K562 (cell line): Measurements from ENCODE around the gene C17orf114.
A peak's percentile ranks its signal among the peaks of the same experiment; 100 is the strongest.
"Not testable (repeated sequence)": the region's sequence is repeated elsewhere in the genome, so short reads cannot be mapped to it uniquely, and the experiment has no call there.

ENCODE experiments used
- ATAC-seq: fragments of 200-7000 bp; cut with Tn5 transposase; 3 replicates; pipeline ENCODE4 v1.9.1; 2020; ENCODE audit warnings: moderate library complexity
- BruUV-seq: library from RNA; stranded (reverse); fragments of 400-500 nt; replicated peaks from 2 replicates; lab custom pipeline; 2021; lab: Mats Ljungman, UMichigan
- CTCF ChIA-PET: fragments of 300-600 bp; formaldehyde crosslinking; extraction: SDS; loops from one replicate; lab custom pipeline; 2021; ENCODE audit warnings: low intra/inter-chr PET ratio; lab: Yijun Ruan, JAX
- POLR2A ChIA-PET: fragments of 300-600, 350-650 bp; sonication (Branson Sonifier 250); formaldehyde crosslinking; extraction: SDS; loops from one replicate; lab custom pipeline; 2021; ENCODE audit warnings: antibody characterized with exemption, inconsistent platforms; lab: Yijun Ruan, JAX
- DNase-seq, 4 experiments: peaks; one replicate each; pipeline versions ENCODE4 v3.0.0 to v3.0.0-alpha.2; 2011 to 2018; ENCODE audit warnings: low spot score in 3 of 4, mixed read lengths in 3 of 4; ENCODE audit errors: extremely low read depth in 1 of 4
- FAIRE-seq: peaks from 2 replicates; lab custom pipeline; 2011; peaks lifted over from hg19 to GRCh38; lab: Jason Lieb, UNC
- H2AFZ ChIP-seq: 2 replicates; pipeline ENCODE4 v1.6.0; 2011; ENCODE audit warnings: low read depth, low read length, control low read depth, inconsistent platforms
- H3K27ac ChIP-seq: fragments of 200-600 bp; 3 replicates; pipeline ENCODE4 v1.8.0; 2011; ENCODE audit warnings: low read depth, mild to moderate bottlenecking, control low read depth, inconsistent platforms, low read length, moderate library complexity, mixed read lengths; ENCODE audit errors: extremely low read depth
- H3K27me3 ChIP-seq, 2 experiments: fragments of 300-600 bp in 1 of 2; 2 replicates in 1 of 2; 3 replicates in 1 of 2; pipeline versions ENCODE4 v1.6.0 to v1.8.0; 2011; ENCODE audit warnings: inconsistent platforms in 2 of 2, low read length in 2 of 2, mild to moderate bottlenecking in 1 of 2, mixed read lengths in 1 of 2, moderate library complexity in 1 of 2; ENCODE audit not compliant: control insufficient read depth in 2 of 2, insufficient read depth in 2 of 2
- H3K36me3 ChIP-seq: fragments of 300-600 bp; 3 replicates; pipeline ENCODE4 v1.8.0; 2011; ENCODE audit warnings: mild to moderate bottlenecking, low read length, inconsistent platforms; ENCODE audit not compliant: control insufficient read depth, insufficient read depth
- H3K4me1 ChIP-seq, 2 experiments: fragments of 200-600 bp in 1 of 2; replicated peaks in 1 of 2; 2 replicates in 1 of 2; 3 replicates in 1 of 2; pipeline versions ENCODE4 v1.5.1 to v1.8.0; 2011; ENCODE audit warnings: inconsistent platforms in 2 of 2, low read length in 2 of 2, mild to moderate bottlenecking in 1 of 2, mixed read lengths in 1 of 2, moderate library complexity in 1 of 2; ENCODE audit not compliant: control insufficient read depth in 2 of 2, insufficient read depth in 2 of 2
- H3K4me2 ChIP-seq: 2 replicates; pipeline ENCODE4 v1.6.1; 2011; ENCODE audit warnings: low read length, control low read depth, inconsistent platforms, mixed read lengths; ENCODE audit not compliant: insufficient read depth
- H3K4me3 ChIP-seq: fragments of 200-600 bp; sonication (generic), shearing (Covaris generic); 2 replicates; pipeline ENCODE4 v1.5.1; 2016; ENCODE audit warnings: control low read depth, inconsistent platforms
- H3K79me2 ChIP-seq: fragments of 200-600 bp; 3 replicates; pipeline ENCODE4 v1.8.0; 2011; ENCODE audit warnings: low read length, inconsistent platforms; ENCODE audit not compliant: control insufficient read depth, insufficient read depth
- H3K9ac ChIP-seq, 2 experiments: 2 replicates each; pipeline versions ENCODE4 v1.6.0 to v1.6.1; 2011; ENCODE audit warnings: low read depth in 2 of 2, low read length in 2 of 2, control low read depth in 1 of 2, inconsistent platforms in 1 of 2, mild to moderate bottlenecking in 1 of 2, mixed read lengths in 1 of 2; ENCODE audit not compliant: insufficient read depth in 1 of 2
- H3K9me1 ChIP-seq: one replicate; pipeline ENCODE4 v1.6.0; 2011; ENCODE audit warnings: inconsistent platforms, mild to moderate bottlenecking, low read length, moderate library complexity; ENCODE audit not compliant: control insufficient read depth, insufficient read depth
- H3K9me3 ChIP-seq: replicated peaks from 2 replicates; pipeline ENCODE4 v1.5.1; 2011; ENCODE audit warnings: low read depth, low read length, inconsistent platforms; ENCODE audit not compliant: control insufficient read depth, insufficient read depth
- H4K20me1 ChIP-seq: replicated peaks from 2 replicates; pipeline ENCODE4 v1.6.1; 2011; ENCODE audit warnings: low read length, inconsistent platforms, mixed read lengths; ENCODE audit not compliant: control insufficient read depth, insufficient read depth
- CSDE1 ChIP-seq, 2 experiments: fragments of 450-650 bp; IDR thresholded peaks; 2 replicates each; pipeline ENCODE4 v1.6.1; 2016; ENCODE audit warnings: mild to moderate bottlenecking in 1 of 2
- DACH1 ChIP-seq: fragments of 450-650 bp; IDR thresholded peaks from 2 replicates; pipeline ENCODE4 v1.6.1; 2018; ENCODE audit not compliant: partially characterized antibody
- DPF2 ChIP-seq: fragments of 450-650 bp; IDR thresholded peaks from 2 replicates; pipeline ENCODE4 v1.6.1; 2016
- EGR1 ChIP-seq: fragments of 450-650 bp; conservative IDR thresholded peaks from 2 replicates; pipeline ENCODE4 v1.6.1; 2017; ENCODE audit warnings: mild to moderate bottlenecking
- FOXK2 ChIP-seq, 2 experiments: fragments of 450-650 bp; IDR thresholded peaks in 1 of 2; conservative IDR thresholded peaks in 1 of 2; 2 replicates each; pipeline ENCODE4 v1.6.1; 2016; ENCODE audit warnings: low read depth in 2 of 2, mild to moderate bottlenecking in 1 of 2
- HDAC1 ChIP-seq, 2 experiments: fragments of 450-650 bp; IDR thresholded peaks; 2 replicates each; pipeline ENCODE4 v1.6.1; 2016 to 2017; ENCODE audit warnings: inconsistent platforms in 1 of 2, mild to moderate bottlenecking in 1 of 2, moderate library complexity in 1 of 2
- HDAC2 ChIP-seq: fragments of 450-650 bp; IDR thresholded peaks from 2 replicates; pipeline ENCODE4 v1.6.1; 2016; ENCODE audit warnings: mild to moderate bottlenecking
- KLF1 ChIP-seq: fragments of 450-650 bp; IDR thresholded peaks from 2 replicates; pipeline ENCODE4 v1.6.1; 2016; ENCODE audit warnings: missing genetic modification characterization, missing compliant biosample characterization
- PKNOX1 ChIP-seq: fragments of 450-650 bp; IDR thresholded peaks from 2 replicates; pipeline ENCODE4 v1.6.1; 2016
- RFX1 ChIP-seq: fragments of 450-650 bp; IDR thresholded peaks from 2 replicates; pipeline ENCODE4 v1.6.1; 2016; ENCODE audit warnings: mild to moderate bottlenecking, moderate library complexity
- ZNF512 ChIP-seq: IDR thresholded peaks from 2 replicates; pipeline ENCODE4 v1.6.1; 2016; ENCODE audit warnings: missing genetic modification characterization, missing compliant biosample characterization
- WGBS: fragments of 100-300 bp; shearing (Covaris generic); methylation state at CpG from one replicate; pipeline ENCODE4 v1.1.6; 2016; ENCODE audit warnings: low coverage, mixed read lengths; ENCODE audit not compliant: insufficient coverage; ENCODE audit errors: missing lambda C conversion rate; 5-methylcytosine and 5-hydroxymethylcytosine counted together
- in situ Hi-C: fragments of 300-500 bp; cut with MboI; formaldehyde crosslinking; loops from 4 replicates; pipeline ENCODE4 v1.15.0; 2018; ENCODE audit warnings: inconsistent platforms, mixed read lengths
- intact Hi-C: fragments of 100-400 bp; cut with micrococcal nuclease; formaldehyde crosslinking; loops from 2 replicates; pipeline ENCODE4 v1.14.2; 2022
- TF ChIP-seq, protein P1 (sequence below), 2 experiments: IDR thresholded peaks in 1 of 2; conservative IDR thresholded peaks in 1 of 2; 2 replicates each; pipeline ENCODE4 v1.6.1; 2016; ENCODE audit warnings: low read depth in 2 of 2, mild to moderate bottlenecking in 1 of 2, missing compliant biosample characterization in 1 of 2, missing genetic modification characterization in 1 of 2, moderate library complexity in 1 of 2
- TF ChIP-seq, protein P2 (sequence below), 2 experiments: fragments of 450-650 bp; conservative IDR thresholded peaks; 2 replicates each; pipeline ENCODE4 v1.6.1; 2017; ENCODE audit warnings: mild to moderate bottlenecking in 2 of 2, moderate library complexity in 2 of 2
- TF ChIP-seq, protein P3 (sequence below): fragments of 450-650 bp; conservative IDR thresholded peaks from 2 replicates; pipeline ENCODE4 v1.6.1; 2016; ENCODE audit warnings: missing genetic modification characterization, low read depth, mild to moderate bottlenecking, control low read depth, missing compliant biosample characterization

The C17orf114 gene

GRCh38 chr17:4832829-4833177 is 30.7 kb upstream of the C17orf114 start:
- Histone ChIP-seq H3K9ac (peak overlapping the region; percentile 61 to 93), H3K4me3 (peak overlapping the region; percentile 81), H3K79me2 (peaks cover 45% of the 10 kb centered on the region), H3K4me2 (peak overlapping the region; percentile 94), H3K27ac (peak overlapping the region; percentile 69), H2AFZ (peak overlapping the region; percentile 77), H3K4me1 (peaks cover 19 to 35% of the 10 kb centered on the region in 2 experiments; a peak in 4 of 5 replicates)
- H3K9me1 ChIP-seq, DNase-seq, CTCF ChIA-PET, in situ Hi-C loops, POLR2A ChIA-PET, H3K9me3 ChIP-seq, H3K36me3 ChIP-seq, ATAC-seq, H3K27me3 ChIP-seq, H4K20me1 ChIP-seq, BruUV-seq, FAIRE-seq: not testable (repeated sequence)
- 0% methylated on average over 2 of the region's 17 CpGs for WGBS
- intact Hi-C loops = loop anchor here (1.0 kb wide), 1 partner anchor 37 kb away; the partner anchor contains the start of gene PSMB6
- TF ChIP-seq, protein P1, sequence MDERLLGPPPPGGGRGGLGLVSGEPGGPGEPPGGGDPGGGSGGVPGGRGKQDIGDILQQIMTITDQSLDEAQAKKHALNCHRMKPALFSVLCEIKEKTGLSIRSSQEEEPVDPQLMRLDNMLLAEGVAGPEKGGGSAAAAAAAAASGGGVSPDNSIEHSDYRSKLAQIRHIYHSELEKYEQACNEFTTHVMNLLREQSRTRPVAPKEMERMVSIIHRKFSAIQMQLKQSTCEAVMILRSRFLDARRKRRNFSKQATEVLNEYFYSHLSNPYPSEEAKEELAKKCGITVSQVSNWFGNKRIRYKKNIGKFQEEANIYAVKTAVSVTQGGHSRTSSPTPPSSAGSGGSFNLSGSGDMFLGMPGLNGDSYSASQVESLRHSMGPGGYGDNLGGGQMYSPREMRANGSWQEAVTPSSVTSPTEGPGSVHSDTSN (CRISPR knock-in tag; IDR thresholded peaks at IDR 0.05; ENCODE audit: low read depth) = not testable (repeated sequence)
- TF ChIP-seq, protein P1 (tag; conservative IDR thresholded peaks at IDR 0.05; ENCODE audit: low read depth) = 0 out of 2 replicates have a peak, but pooled peaks have one; percentile 27
- TF ChIP-seq FOXK2 (conservative IDR thresholded peaks at IDR 0.05 in 1 of 2, IDR thresholded peaks at IDR 0.05 in 1 of 2; ENCODE audit: low read depth in 2 of 2) (0 out of 4 replicates have a peak, but pooled peaks of 1 of the 2 experiments have one; percentile 27), HDAC1 (IDR thresholded peaks at IDR 0.05) (peak in 1 of 2 experiments; percentile 73; a peak in 2 of 4 replicates), KLF1 (peak; percentile 28; the same call in 1 of the 2 replicates), ZNF512 (tag) (peak; percentile 94), DPF2 (peak; percentile 53), CSDE1 (IDR thresholded peaks at IDR 0.05) (peak in 1 of 2 experiments; percentile 80; a peak in 2 of 4 replicates), RFX1 (peak; percentile 96), DACH1 (peak; percentile 82), HDAC2 (peak; percentile 59; the same call in 1 of the 2 replicates), PKNOX1 (peak; percentile 72; the same call in 1 of the 2 replicates), EGR1 (peak; percentile 99)
- TF ChIP-seq, protein P2, sequence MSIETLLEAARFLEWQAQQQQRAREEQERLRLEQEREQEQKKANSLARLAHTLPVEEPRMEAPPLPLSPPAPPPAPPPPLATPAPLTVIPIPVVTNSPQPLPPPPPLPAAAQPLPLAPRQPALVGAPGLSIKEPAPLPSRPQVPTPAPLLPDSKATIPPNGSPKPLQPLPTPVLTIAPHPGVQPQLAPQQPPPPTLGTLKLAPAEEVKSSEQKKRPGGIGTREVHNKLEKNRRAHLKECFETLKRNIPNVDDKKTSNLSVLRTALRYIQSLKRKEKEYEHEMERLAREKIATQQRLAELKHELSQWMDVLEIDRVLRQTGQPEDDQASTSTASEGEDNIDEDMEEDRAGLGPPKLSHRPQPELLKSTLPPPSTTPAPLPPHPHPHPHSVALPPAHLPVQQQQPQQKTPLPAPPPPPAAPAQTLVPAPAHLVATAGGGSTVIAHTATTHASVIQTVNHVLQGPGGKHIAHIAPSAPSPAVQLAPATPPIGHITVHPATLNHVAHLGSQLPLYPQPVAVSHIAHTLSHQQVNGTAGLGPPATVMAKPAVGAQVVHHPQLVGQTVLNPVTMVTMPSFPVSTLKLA (conservative IDR thresholded peaks at IDR 0.05) = peak; percentile 48 to 69; a peak in 3 of 4 replicates
- TF ChIP-seq, protein P3, sequence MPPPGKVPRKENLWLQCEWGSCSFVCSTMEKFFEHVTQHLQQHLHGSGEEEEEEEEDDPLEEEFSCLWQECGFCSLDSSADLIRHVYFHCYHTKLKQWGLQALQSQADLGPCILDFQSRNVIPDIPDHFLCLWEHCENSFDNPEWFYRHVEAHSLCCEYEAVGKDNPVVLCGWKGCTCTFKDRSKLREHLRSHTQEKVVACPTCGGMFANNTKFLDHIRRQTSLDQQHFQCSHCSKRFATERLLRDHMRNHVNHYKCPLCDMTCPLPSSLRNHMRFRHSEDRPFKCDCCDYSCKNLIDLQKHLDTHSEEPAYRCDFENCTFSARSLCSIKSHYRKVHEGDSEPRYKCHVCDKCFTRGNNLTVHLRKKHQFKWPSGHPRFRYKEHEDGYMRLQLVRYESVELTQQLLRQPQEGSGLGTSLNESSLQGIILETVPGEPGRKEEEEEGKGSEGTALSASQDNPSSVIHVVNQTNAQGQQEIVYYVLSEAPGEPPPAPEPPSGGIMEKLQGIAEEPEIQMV (tag) = peak; percentile 77
